Suprapubic skin (tissue), 4 donors: ENCODE measurements around the gene NTMT1.
"Not testable (repeated sequence)": the region's sequence is repeated elsewhere in the genome, so short reads cannot be mapped to it uniquely, and the experiment has no call there.

ENCODE experiments used
- CTCF ChIP-seq, 2 donors: fragments of 200-600 bp in 1 of 2; fragments of 450-650 bp in 1 of 2; sonication (generic) in 1 of 2; IDR thresholded peaks; one replicate each; pipeline ENCODE4 v1.5.1; 2016 to 2019; ENCODE audit warnings: antibody characterized with exemption in 2 of 2, mild to moderate bottlenecking in 1 of 2, moderate library complexity in 1 of 2
- POLR2A ChIP-seq, 2 donors: fragments of 450-650 bp; IDR thresholded peaks; one replicate each; pipeline ENCODE4 v1.6.1; 2017; ENCODE audit warnings: antibody characterized with exemption in 2 of 2, mild to moderate bottlenecking in 2 of 2, moderate library complexity in 2 of 2
- POLR2AphosphoS5 ChIP-seq, 3 donors: sonication (generic); formaldehyde crosslinking; IDR thresholded peaks; one replicate each; pipeline ENCODE4 v1.6.1; 2017; ENCODE audit warnings: antibody characterized with exemption in 3 of 3

GRCh38 chr9:129592790-129593189 lies 33.2 kb upstream of the NTMT1 start:
- not testable (repeated sequence) for TF ChIP-seq CTCF, POLR2A, POLR2AphosphoS5 (IDR thresholded peaks at IDR 0.05)
